ENCODE data around the gene PPP6R2.
A peak's percentile ranks its signal among the peaks of the same experiment; 100 is the strongest.

Gene PPP6R2

DNA sequence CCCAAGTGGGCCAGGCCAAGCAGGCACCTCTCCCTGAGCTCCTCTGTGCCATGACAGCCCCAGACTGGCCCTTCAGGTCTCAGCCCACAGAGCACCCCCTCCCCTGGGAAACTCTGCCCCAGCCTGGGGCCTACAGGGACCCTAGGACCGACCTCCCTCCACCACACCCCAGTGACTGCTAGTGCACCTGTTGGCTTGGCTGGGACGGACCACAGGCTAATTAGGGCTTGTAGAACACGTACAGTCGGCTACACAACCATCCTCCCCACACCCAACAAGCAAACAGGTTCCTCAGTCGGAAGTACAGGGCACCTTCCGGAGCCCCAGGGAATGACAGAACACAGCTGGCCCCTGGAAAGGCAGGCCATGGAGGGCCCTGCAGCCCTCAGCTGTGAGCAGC, 127.4 kb downstream of the PPP6R2 start:
- H3K9me3 ChIP-seq (ENCODE audit: severe bottlenecking) = no peaks in the 10 kb centered on the region
- TF ChIP-seq, protein P1, sequence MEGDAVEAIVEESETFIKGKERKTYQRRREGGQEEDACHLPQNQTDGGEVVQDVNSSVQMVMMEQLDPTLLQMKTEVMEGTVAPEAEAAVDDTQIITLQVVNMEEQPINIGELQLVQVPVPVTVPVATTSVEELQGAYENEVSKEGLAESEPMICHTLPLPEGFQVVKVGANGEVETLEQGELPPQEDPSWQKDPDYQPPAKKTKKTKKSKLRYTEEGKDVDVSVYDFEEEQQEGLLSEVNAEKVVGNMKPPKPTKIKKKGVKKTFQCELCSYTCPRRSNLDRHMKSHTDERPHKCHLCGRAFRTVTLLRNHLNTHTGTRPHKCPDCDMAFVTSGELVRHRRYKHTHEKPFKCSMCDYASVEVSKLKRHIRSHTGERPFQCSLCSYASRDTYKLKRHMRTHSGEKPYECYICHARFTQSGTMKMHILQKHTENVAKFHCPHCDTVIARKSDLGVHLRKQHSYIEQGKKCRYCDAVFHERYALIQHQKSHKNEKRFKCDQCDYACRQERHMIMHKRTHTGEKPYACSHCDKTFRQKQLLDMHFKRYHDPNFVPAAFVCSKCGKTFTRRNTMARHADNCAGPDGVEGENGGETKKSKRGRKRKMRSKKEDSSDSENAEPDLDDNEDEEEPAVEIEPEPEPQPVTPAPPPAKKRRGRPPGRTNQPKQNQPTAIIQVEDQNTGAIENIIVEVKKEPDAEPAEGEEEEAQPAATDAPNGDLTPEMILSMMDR (IDR thresholded peaks at IDR 0.05; ENCODE audit: poor library complexity, severe bottlenecking) = no peak

DNA sequence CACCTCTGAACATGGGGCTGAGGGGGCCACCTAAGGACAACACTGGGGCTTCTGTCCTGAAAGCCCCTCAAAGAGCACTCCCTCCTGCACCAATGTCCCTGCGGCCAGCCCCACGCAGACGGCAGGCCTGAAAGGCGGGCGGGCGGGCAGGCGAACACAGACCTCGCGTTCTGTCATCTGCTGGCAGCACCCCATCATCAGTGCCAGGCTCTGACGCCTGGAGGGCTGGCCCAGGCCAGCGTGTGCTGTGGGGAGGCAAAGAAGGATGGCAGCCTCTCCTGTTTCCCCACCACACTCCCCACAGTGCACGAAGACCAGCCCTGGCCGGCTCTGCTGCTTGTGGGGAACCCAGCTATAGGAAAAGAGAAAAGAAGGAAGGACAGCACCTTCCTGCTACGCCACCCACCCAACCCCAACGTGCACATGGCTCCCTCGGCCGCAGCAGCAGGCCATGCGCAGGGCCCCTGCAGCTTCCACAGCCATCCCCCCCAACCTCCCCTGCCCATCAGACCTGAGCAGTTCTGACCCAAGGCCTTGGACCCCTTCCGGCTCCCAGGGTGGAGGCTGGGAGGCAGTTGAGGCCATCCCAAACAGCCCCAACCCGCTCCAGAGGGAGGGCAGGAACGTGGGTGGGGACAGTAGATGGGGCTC, 128.2 kb downstream of the PPP6R2 start:
- no peak for DNase-seq (ENCODE audit: low spot score)
- no peaks in the 10 kb centered on the region for H3K9me3 ChIP-seq (ENCODE audit: severe bottlenecking)
- ATAC-seq (ENCODE audit: low read depth) = no peak
- H3K27me3 ChIP-seq (ENCODE audit: insufficient read depth, poor library complexity, severe bottlenecking) = no peaks in the 10 kb centered on the region
- peaks cover 24% of the 10 kb centered on the region for H3K4me1 ChIP-seq (ENCODE audit: insufficient read depth, poor library complexity, severe bottlenecking)
- no peak overlapping the region for H3K4me3 ChIP-seq (ENCODE audit: severe bottlenecking)
- peak overlapping the region; percentile 62 for H3K27ac ChIP-seq (ENCODE audit: poor library complexity, severe bottlenecking)
- TF ChIP-seq, protein P1 (IDR thresholded peaks at IDR 0.05; ENCODE audit: poor library complexity, severe bottlenecking) = no peak
- peaks cover 10% of the 10 kb centered on the region for H3K36me3 ChIP-seq (ENCODE audit: low read depth)

More for the DNA sequence above, 127.4 kb downstream of the PPP6R2 start:
- Histone ChIP-seq H3K4me3 (ENCODE audit: severe bottlenecking) (no peak overlapping the region), H3K27ac (ENCODE audit: poor library complexity, severe bottlenecking) (peak overlapping the region; percentile 62), H3K4me1 (ENCODE audit: insufficient read depth, poor library complexity, severe bottlenecking) (peaks cover 24% of the 10 kb centered on the region), H3K36me3 (ENCODE audit: low read depth) (peaks cover 18% of the 10 kb centered on the region), H3K27me3 (ENCODE audit: insufficient read depth, poor library complexity, severe bottlenecking) (no peaks in the 10 kb centered on the region)
- ATAC-seq (ENCODE audit: low read depth) (no peak), DNase-seq (ENCODE audit: low spot score) (no peak)

DNA sequence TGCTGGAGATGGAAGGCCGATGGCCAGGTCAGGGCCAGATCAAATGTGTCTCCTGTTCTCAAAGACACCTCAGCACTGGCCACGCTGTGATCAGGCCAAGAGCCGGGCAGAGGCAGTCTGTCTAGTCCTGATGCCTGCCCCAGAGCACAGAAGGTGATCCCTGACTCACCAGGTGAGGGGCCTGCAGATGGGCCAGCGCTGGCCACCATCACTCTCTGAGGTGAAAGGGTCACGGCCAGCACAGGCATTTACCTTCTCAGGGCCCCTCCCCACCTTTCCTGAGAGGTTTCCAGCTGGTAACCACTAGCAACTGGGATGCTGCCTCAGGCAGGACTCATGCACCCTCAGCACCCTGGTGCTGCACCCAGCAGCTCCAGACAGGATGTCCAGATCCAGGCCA, 128.8 kb downstream of the PPP6R2 start:
- peak overlapping the region; percentile 62 for H3K27ac ChIP-seq (ENCODE audit: poor library complexity, severe bottlenecking)
- peaks cover 4% of the 10 kb centered on the region; the same call in 1 of the 2 replicates for H3K36me3 ChIP-seq (ENCODE audit: low read depth)
- DNase-seq (ENCODE audit: low spot score) (no peak), ATAC-seq (ENCODE audit: low read depth) (no peak)
- H3K4me3 ChIP-seq (ENCODE audit: severe bottlenecking) = no peak overlapping the region
- TF ChIP-seq, protein P1 (IDR thresholded peaks at IDR 0.05; ENCODE audit: poor library complexity, severe bottlenecking) = no peak
- H3K9me3 ChIP-seq (ENCODE audit: severe bottlenecking) = no peaks in the 10 kb centered on the region
- H3K27me3 ChIP-seq (ENCODE audit: insufficient read depth, poor library complexity, severe bottlenecking) = no peaks in the 10 kb centered on the region
- peaks cover 31% of the 10 kb centered on the region for H3K4me1 ChIP-seq (ENCODE audit: insufficient read depth, poor library complexity, severe bottlenecking)

DNA sequence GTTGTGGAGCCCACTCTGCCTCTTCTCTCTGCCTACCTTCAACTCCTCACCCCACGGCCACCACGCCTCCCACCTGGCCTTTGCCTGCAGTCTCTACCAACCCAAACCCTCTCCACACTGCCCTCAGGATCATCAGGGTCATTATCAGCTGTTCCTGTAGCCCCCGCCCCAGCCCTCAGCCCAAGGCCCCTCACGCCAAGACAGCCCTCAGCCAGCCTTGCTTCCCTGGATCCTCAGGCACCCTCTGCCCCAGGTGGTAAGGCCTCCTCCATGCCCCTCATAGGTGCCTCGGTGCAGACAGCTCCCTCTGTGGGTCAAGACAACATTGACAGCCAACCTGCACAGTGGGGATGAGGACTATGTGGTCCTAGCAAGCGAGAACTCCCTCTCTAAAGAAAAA, 130.0 kb downstream of the PPP6R2 start:
- no peak for DNase-seq (ENCODE audit: low spot score)
- no peak overlapping the region for H3K27ac ChIP-seq (ENCODE audit: poor library complexity, severe bottlenecking)

More for the DNA sequence above, 130.0 kb downstream of the PPP6R2 start:
- no peak overlapping the region for H3K4me3 ChIP-seq (ENCODE audit: severe bottlenecking)
- H3K9me3 ChIP-seq (ENCODE audit: severe bottlenecking) = no peaks in the 10 kb centered on the region
- no peaks in the 10 kb centered on the region for H3K27me3 ChIP-seq (ENCODE audit: insufficient read depth, poor library complexity, severe bottlenecking)
- H3K4me1 ChIP-seq (ENCODE audit: insufficient read depth, poor library complexity, severe bottlenecking) = peaks cover 32% of the 10 kb centered on the region
- H3K36me3 ChIP-seq (ENCODE audit: low read depth) = no peaks in the 10 kb centered on the region
- TF ChIP-seq, protein P1 (IDR thresholded peaks at IDR 0.05; ENCODE audit: poor library complexity, severe bottlenecking) = peak; percentile 28
- ATAC-seq (ENCODE audit: low read depth) = no peak

Measured in RWPE2 (cell line).